Measurements from ENCODE around the gene HERC5. TPM values are rescaled to one million over a fixed set of nuclear protein-coding genes. Genes with fewer than 3 reads are reported as not detected.

HERC5 gene
- total RNA-seq, 8 experiments from 2014 or later: 0.32 to 11.3 (median 1.7) TPM

GRCh38 chr4:88514557-88515511 lies 57.9 kb downstream of the HERC5 start:
- no peak overlapping the region for H3K4me3 ChIP-seq
- 0 to 95% (median 67%) methylated on average over 1 to 8 of the region's 8 CpGs for WGBS, 10 experiments
- no peak overlapping the region for H3K27ac ChIP-seq
- ATAC-seq (replicated peaks in 6 of 8): peak in 3 of 8 experiments; percentile 9 to 69 (median 34)
- no peaks in the 10 kb centered on the region for H3K4me1 ChIP-seq (replicated peaks in 1 of 2)
- in situ Hi-C loops (cut with MboI; ENCODE audit: low pct_unique_long_range_greater_than_20kb in 2 of 9, low sequenced_read_pairs in 9 of 9, unreplicated experiment in 9 of 9): loop anchor here (10.0 to 25.0 kb wide), 8 partner anchors 140 to 653 kb away; partner anchors contain the start of gene HERC6 (in 1 of the 9)

GRCh38 chr4:88516746-88517145 lies 59.8 kb downstream of the HERC5 start:
- ATAC-seq (replicated peaks in 6 of 8): no peak
- no peak overlapping the region for H3K27ac ChIP-seq
- in situ Hi-C loops (cut with MboI; ENCODE audit: low pct_unique_long_range_greater_than_20kb in 2 of 9, low sequenced_read_pairs in 9 of 9, unreplicated experiment in 9 of 9): loop anchor here (10.0 to 25.0 kb wide), 8 partner anchors 142 to 654 kb away; partner anchors contain the start of gene HERC6 (in 1 of the 9)
- WGBS, 10 experiments: 77 to 100% (median 93%) methylated on average over 1 to 3 of the region's 3 CpGs; no CpG with 5 or more reads in 3 of the 10 experiments
- no peak overlapping the region for H3K4me3 ChIP-seq
- H3K4me1 ChIP-seq (replicated peaks in 1 of 2): no peaks in the 10 kb centered on the region

- H3K4me3 ChIP-seq: no peak overlapping the region
- WGBS, 10 experiments: 64 to 100% (median 85%) methylated on average over 1 to 3 of the region's 3 CpGs; no CpG with 5 or more reads in 2 of the 10 experiments
- H3K27ac ChIP-seq: no peak overlapping the region
- in situ Hi-C loops (cut with MboI; ENCODE audit: low pct_unique_long_range_greater_than_20kb in 2 of 9, low sequenced_read_pairs in 9 of 9, unreplicated experiment in 9 of 9): loop anchor here (10.0 to 25.0 kb wide), 8 partner anchors 143 to 656 kb away; partner anchors contain the start of gene HERC6 (in 1 of the 9)
- peaks cover 0 to 3% of the 10 kb centered on the region in 2 donors for H3K4me1 ChIP-seq (replicated peaks in 1 of 2)
- ATAC-seq (replicated peaks in 6 of 8): no peak
These were observed 60.9 kb downstream of the HERC5 start for GRCh38 chr4:88517825-88518224.

- no peak for ATAC-seq (replicated peaks in 6 of 8)
- in situ Hi-C loops (cut with MboI; ENCODE audit: low pct_unique_long_range_greater_than_20kb in 2 of 9, low sequenced_read_pairs in 9 of 9, unreplicated experiment in 9 of 9): loop anchor here (10.0 to 25.0 kb wide), 8 partner anchors 144 to 657 kb away; partner anchors contain the start of gene HERC6 (in 1 of the 9)
- H3K4me1 ChIP-seq (replicated peaks in 1 of 2): peaks cover 0 to 3% of the 10 kb centered on the region in 2 donors
- no peak overlapping the region for H3K4me3 ChIP-seq
- WGBS, 10 experiments: 56 to 100% (median 88%) methylated on average over 2 to 6 of the region's 6 CpGs
- no peak overlapping the region for H3K27ac ChIP-seq
These were observed 62.0 kb downstream of the HERC5 start for GRCh38 chr4:88518911-88519310.

- WGBS, 10 experiments: 2 to 25% (median 3%) methylated on average over 1 to 22 of the region's 28 CpGs; no CpG with 5 or more reads in 2 of the 10 experiments
- Histone ChIP-seq H3K27ac (peak overlapping the region; percentile 84 to 90), H3K4me3 (peak overlapping the region; percentile 67 to 91 (median 88)), H3K4me1 (replicated peaks in 1 of 2) (peaks cover 0 to 12% of the 10 kb centered on the region in 2 donors)
- in situ Hi-C loops (cut with MboI; ENCODE audit: low pct_unique_long_range_greater_than_20kb in 2 of 9, low sequenced_read_pairs in 9 of 9, unreplicated experiment in 9 of 9): loop anchor here in 7 of 9 experiments (25.0 kb wide), 5 partner anchors 161 to 661 kb away; no protein-coding TSS in a partner anchor
- peak in 3 of 8 experiments; percentile 4 to 13 (median 12) for ATAC-seq (replicated peaks in 6 of 8)
These were observed 65.9 kb downstream of the HERC5 start for GRCh38 chr4:88522702-88523324.

GRCh38 chr4:88523325-88524129 lies 66.6 kb downstream of the HERC5 start, which contains the start of gene PYURF:
PYURF (minus strand) TSS chr4:88523776; CDS start chr4:88523700, 76 bp downstream.
- peak; percentile 82 to 98 (median 96) for ATAC-seq (replicated peaks in 6 of 8)
- Histone ChIP-seq H3K27ac (peak within 1 kb of the TSS; percentile 84 to 90), H3K4me1 (replicated peaks in 1 of 2) (peaks cover 0 to 12% of the 10 kb centered on the region in 2 donors), H3K4me3 (peak within 1 kb of the TSS; percentile 67 to 91 (median 88))
- in situ Hi-C loops (cut with MboI; ENCODE audit: low pct_unique_long_range_greater_than_20kb in 2 of 9, low sequenced_read_pairs in 9 of 9, unreplicated experiment in 9 of 9): loop anchor here in 7 of 9 experiments (25.0 kb wide), 5 partner anchors 161 to 661 kb away; no protein-coding TSS in a partner anchor
- WGBS, 10 experiments: 0 to 17% (median 1%) methylated on average over 1 to 19 of the region's 68 CpGs; no CpG with 5 or more reads in 3 of the 10 experiments

GRCh38 chr4:88524171-88524570 lies 67.3 kb downstream of the HERC5 start:
- no peak for ATAC-seq (replicated peaks in 6 of 8)
- in situ Hi-C loops (cut with MboI; ENCODE audit: low pct_unique_long_range_greater_than_20kb in 2 of 9, low sequenced_read_pairs in 9 of 9, unreplicated experiment in 9 of 9): loop anchor here in 7 of 9 experiments (25.0 kb wide), 5 partner anchors 162 to 662 kb away; no protein-coding TSS in a partner anchor

GRCh38 chr4:88526221-88526815 lies 69.4 kb downstream of the HERC5 start:
- Histone ChIP-seq H3K27ac (no peak overlapping the region), H3K4me3 (no peak overlapping the region), H3K4me1 (replicated peaks in 1 of 2) (peaks cover 0 to 12% of the 10 kb centered on the region in 2 donors)
- WGBS, 10 experiments: 0 to 92% (median 56%) methylated on average over 1 of the region's 1 CpG; no CpG with 5 or more reads in 3 of the 10 experiments
- in situ Hi-C loops (cut with MboI; ENCODE audit: low pct_unique_long_range_greater_than_20kb in 2 of 9, low sequenced_read_pairs in 9 of 9, unreplicated experiment in 9 of 9): loop anchor here in 4 of 9 experiments (25.0 kb wide), 3 partner anchors 136 to 511 kb away; no protein-coding TSS in a partner anchor
- ATAC-seq (replicated peaks in 6 of 8): no peak

More at GRCh38 chr4:88524171-88524570, 67.3 kb downstream of the HERC5 start:
- Histone ChIP-seq H3K27ac (peak overlapping the region; percentile 84 to 90), H3K4me1 (replicated peaks in 1 of 2) (peaks cover 0 to 12% of the 10 kb centered on the region in 2 donors), H3K4me3 (peak overlapping the region; percentile 67 to 91 (median 88))
- WGBS, 10 experiments: 0 to 80% (median 40%) methylated on average over 1 to 2 of the region's 2 CpGs; no CpG with 5 or more reads in 1 of the 10 experiments

- no peak overlapping the region for H3K27ac ChIP-seq
- no peak for ATAC-seq (replicated peaks in 6 of 8)
- in situ Hi-C loops (cut with MboI; ENCODE audit: low pct_unique_long_range_greater_than_20kb in 2 of 9, low sequenced_read_pairs in 9 of 9, unreplicated experiment in 9 of 9): loop anchor here in 4 of 9 experiments (25.0 kb wide), 3 partner anchors 135 to 510 kb away; no protein-coding TSS in a partner anchor
- H3K4me1 ChIP-seq (replicated peaks in 1 of 2): peaks cover 0 to 9% of the 10 kb centered on the region in 2 donors
- WGBS, 10 experiments: 60 to 100% (median 91%) methylated on average over 1 to 8 of the region's 8 CpGs; no CpG with 5 or more reads in 4 of the 10 experiments
- H3K4me3 ChIP-seq: no peak overlapping the region
These were observed 70.9 kb downstream of the HERC5 start for GRCh38 chr4:88527787-88528186.

- no peak for ATAC-seq (replicated peaks in 6 of 8)
- H3K27ac ChIP-seq: no peak overlapping the region
- no peak overlapping the region for H3K4me3 ChIP-seq
- peaks cover 0 to 9% of the 10 kb centered on the region in 2 donors for H3K4me1 ChIP-seq (replicated peaks in 1 of 2)
- 58 to 100% (median 87%) methylated on average over 1 to 3 of the region's 3 CpGs for WGBS, 10 experiments
- in situ Hi-C loops (cut with MboI; ENCODE audit: low pct_unique_long_range_greater_than_20kb in 2 of 9, low sequenced_read_pairs in 9 of 9, unreplicated experiment in 9 of 9): loop anchor here in 4 of 9 experiments (25.0 kb wide), 3 partner anchors 133 to 508 kb away; no protein-coding TSS in a partner anchor
These were observed 71.9 kb downstream of the HERC5 start for GRCh38 chr4:88528861-88529260.

- ATAC-seq (replicated peaks in 6 of 8): peak in 2 of 8 experiments; percentile 11 to 22
- in situ Hi-C loops (cut with MboI; ENCODE audit: low pct_unique_long_range_greater_than_20kb in 2 of 9, low sequenced_read_pairs in 9 of 9, unreplicated experiment in 9 of 9): loop anchor here in 5 of 9 experiments (10.0 to 25.0 kb wide), 5 partner anchors 123 to 506 kb away; no protein-coding TSS in a partner anchor
- no peak overlapping the region for H3K4me3 ChIP-seq
- 0 to 84% (median 31%) methylated on average over 1 to 3 of the region's 3 CpGs; no CpG with 5 or more reads in 3 of the 10 experiments for WGBS, 10 experiments
- H3K4me1 ChIP-seq (replicated peaks in 1 of 2): no peaks in the 10 kb centered on the region
- H3K27ac ChIP-seq: no peak overlapping the region
These were observed 74.6 kb downstream of the HERC5 start for GRCh38 chr4:88531549-88531948.
